ENCODE data around the gene SLC25A41.
A peak's percentile ranks its signal among the peaks of the same experiment; 100 is the strongest.
"Not testable (repeated sequence)": the region's sequence is repeated elsewhere in the genome, so short reads cannot be mapped to it uniquely, and the experiment has no call there.

Gene SLC25A41

GRCh38 chr19:6413721-6414643, 19.6 kb downstream of the SLC25A41 start:
- H3K36me3 ChIP-seq (ENCODE audit: insufficient read depth, low read length), result peaks cover 51% of the 10 kb centered on the region

DNA sequence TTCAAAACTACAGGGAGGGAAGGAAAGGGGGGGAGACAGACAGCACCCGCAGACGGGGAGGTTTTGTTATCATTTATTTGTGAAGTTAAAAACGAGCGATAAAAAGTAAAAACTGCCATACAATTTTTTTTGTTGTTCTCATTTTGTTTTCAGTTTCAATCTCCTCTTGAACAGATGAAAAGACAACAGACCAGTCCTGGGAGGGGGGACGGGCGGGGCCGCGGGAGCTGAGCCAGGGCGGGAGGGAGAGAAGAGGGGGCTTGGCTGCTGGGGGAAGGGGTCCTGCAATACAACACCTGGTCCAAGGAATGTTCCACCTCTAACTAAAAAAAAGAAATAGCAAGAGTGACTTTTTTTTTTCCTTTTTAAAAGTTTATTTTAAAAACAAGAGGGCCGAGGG, 20.3 kb downstream of the SLC25A41 start:
- H3K27me3 ChIP-seq (ENCODE audit: control insufficient read depth, insufficient read depth, low read length), result no peaks in the 10 kb centered on the region
- H3K9me3 ChIP-seq (replicated peaks; ENCODE audit: low read length), result no peaks in the 10 kb centered on the region
- no peak overlapping the region for H3K4me2 ChIP-seq (ENCODE audit: low read length)
- H3K9ac ChIP-seq (ENCODE audit: low read depth, low read length), result no peak overlapping the region
- H3K36me3 ChIP-seq (ENCODE audit: insufficient read depth, low read length), result peaks cover 44% of the 10 kb centered on the region
- H3K4me3 ChIP-seq (ENCODE audit: low read length), result no peak overlapping the region
- H3K4me1 ChIP-seq (ENCODE audit: control insufficient read depth, insufficient read depth, low read length), result no peaks in the 10 kb centered on the region

More at GRCh38 chr19:6413721-6414643, 19.6 kb downstream of the SLC25A41 start:
- no peak overlapping the region for H3K4me2 ChIP-seq (ENCODE audit: low read length)
- no peaks in the 10 kb centered on the region for H3K9me3 ChIP-seq (replicated peaks; ENCODE audit: low read length)
- no peaks in the 10 kb centered on the region for H3K27me3 ChIP-seq (ENCODE audit: control insufficient read depth, insufficient read depth, low read length)
- H3K4me3 ChIP-seq (ENCODE audit: low read length), result no peak overlapping the region
- H3K4me1 ChIP-seq (ENCODE audit: control insufficient read depth, insufficient read depth, low read length), result no peaks in the 10 kb centered on the region
- H3K9ac ChIP-seq (ENCODE audit: low read depth, low read length), result no peak overlapping the region

DNA sequence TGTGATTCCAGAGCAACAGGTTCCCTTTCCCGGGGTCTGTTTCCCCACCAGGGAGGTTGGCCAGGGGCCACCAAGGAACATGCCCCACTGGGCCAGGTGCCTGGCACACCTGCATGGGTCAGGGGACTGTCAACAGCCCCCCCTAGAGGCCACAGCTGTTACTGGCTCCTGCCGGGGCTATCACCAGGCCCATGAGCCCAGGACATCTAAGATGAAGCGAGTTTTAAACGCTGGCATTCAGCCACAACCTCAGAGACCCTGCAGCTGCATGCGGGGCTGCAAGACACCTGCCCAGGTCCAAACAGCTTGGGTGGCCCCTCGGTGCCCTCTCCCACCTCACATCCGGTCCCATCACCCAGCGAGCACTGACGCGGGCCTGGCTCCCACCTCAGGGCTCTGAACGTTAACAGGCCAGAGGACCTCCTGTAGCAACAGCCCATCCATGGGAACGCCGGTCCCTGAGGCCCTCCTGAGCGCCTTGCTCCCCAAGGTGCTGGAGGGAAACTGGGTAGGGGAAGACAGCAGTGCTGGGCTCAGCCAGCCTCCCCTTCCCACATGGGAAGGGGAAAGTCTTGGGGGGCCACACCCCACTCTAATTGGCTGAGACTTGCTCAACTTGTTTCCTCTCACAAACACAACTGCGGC, 21.0 kb downstream of the SLC25A41 start:
- Histone ChIP-seq H3K4me2 (ENCODE audit: low read length) (no peak overlapping the region), H3K4me1 (ENCODE audit: control insufficient read depth, insufficient read depth, low read length) (no peaks in the 10 kb centered on the region), H3K9ac (ENCODE audit: low read depth, low read length) (no peak overlapping the region), H3K36me3 (ENCODE audit: insufficient read depth, low read length) (peaks cover 38% of the 10 kb centered on the region), H3K4me3 (ENCODE audit: low read length) (no peak overlapping the region), H3K9me3 (replicated peaks; ENCODE audit: low read length) (no peaks in the 10 kb centered on the region), H3K27me3 (ENCODE audit: control insufficient read depth, insufficient read depth, low read length) (no peaks in the 10 kb centered on the region)

DNA sequence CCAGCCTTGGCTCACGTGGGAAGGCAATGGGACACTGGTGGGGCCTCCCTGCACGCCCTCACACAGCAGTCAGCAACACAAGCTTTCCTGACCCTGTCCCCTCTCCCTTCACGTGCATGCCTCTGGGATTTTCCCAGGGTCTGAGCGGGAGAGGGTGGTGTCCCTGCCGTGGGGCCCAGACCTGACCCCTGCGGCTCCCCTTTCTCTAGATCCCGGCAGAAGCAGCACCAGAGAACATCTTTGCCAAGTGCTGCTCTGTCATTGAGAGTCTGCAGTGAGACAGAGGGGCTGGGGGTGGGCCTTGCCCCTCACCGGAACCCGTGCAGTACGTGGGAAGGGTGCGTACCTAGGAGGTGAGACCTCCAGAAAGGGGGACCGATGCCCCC, 21.5 kb downstream of the SLC25A41 start:
- no peak overlapping the region for H3K9ac ChIP-seq (ENCODE audit: low read depth, low read length)
- peaks cover 33% of the 10 kb centered on the region for H3K36me3 ChIP-seq (ENCODE audit: insufficient read depth, low read length)
- no peak overlapping the region for H3K4me2 ChIP-seq (ENCODE audit: low read length)
- H3K9me3 ChIP-seq (replicated peaks; ENCODE audit: low read length), result no peaks in the 10 kb centered on the region
- no peak overlapping the region for H3K4me3 ChIP-seq (ENCODE audit: low read length)
- no peaks in the 10 kb centered on the region for H3K4me1 ChIP-seq (ENCODE audit: control insufficient read depth, insufficient read depth, low read length)
- no peaks in the 10 kb centered on the region for H3K27me3 ChIP-seq (ENCODE audit: control insufficient read depth, insufficient read depth, low read length)

GRCh38 chr19:6409346-6409745, 24.2 kb downstream of the SLC25A41 start:
- Histone ChIP-seq H3K4me1 (ENCODE audit: control insufficient read depth, insufficient read depth, low read length) (no peaks in the 10 kb centered on the region), H3K36me3 (ENCODE audit: insufficient read depth, low read length) (peaks cover 9% of the 10 kb centered on the region), H3K9ac (ENCODE audit: low read depth, low read length) (no peak overlapping the region), H3K27me3 (ENCODE audit: control insufficient read depth, insufficient read depth, low read length) (no peaks in the 10 kb centered on the region), H3K9me3 (replicated peaks; ENCODE audit: low read length) (no peaks in the 10 kb centered on the region), H3K4me3 (ENCODE audit: low read length) (no peak overlapping the region), H3K4me2 (ENCODE audit: low read length) (no peak overlapping the region)

DNA sequence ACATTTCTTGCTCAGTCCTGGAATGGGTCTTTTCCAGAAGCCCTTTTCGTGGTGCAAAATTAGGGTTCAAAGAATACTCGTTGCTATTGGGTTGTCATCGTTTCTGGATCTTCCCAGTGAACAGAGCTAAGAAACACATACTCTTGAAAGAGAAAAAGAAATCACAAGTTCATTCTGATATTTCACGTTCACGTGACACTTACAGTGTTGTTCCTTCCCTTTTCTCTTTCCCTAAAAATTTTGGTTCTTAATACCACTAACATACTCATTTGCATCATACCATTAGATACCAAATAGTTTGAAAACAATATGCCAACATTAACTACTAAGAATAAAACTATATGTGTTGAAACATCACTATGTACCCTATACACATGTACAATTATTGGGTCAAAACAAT, 27.2 kb downstream of the SLC25A41 start:
- H3K9me3 ChIP-seq (replicated peaks; ENCODE audit: low read length), result no peaks in the 10 kb centered on the region
- no peaks in the 10 kb centered on the region for H3K27me3 ChIP-seq (ENCODE audit: control insufficient read depth, insufficient read depth, low read length)
- H3K4me2 ChIP-seq (ENCODE audit: low read length), result no peak overlapping the region
- H3K9ac ChIP-seq (ENCODE audit: low read depth, low read length), result no peak overlapping the region
- H3K4me1 ChIP-seq (ENCODE audit: control insufficient read depth, insufficient read depth, low read length), result no peaks in the 10 kb centered on the region
- H3K36me3 ChIP-seq (ENCODE audit: insufficient read depth, low read length), result no peaks in the 10 kb centered on the region
- H3K4me3 ChIP-seq (ENCODE audit: low read length), result no peak overlapping the region

GRCh38 chr19:6402837-6403608, 30.5 kb downstream of the SLC25A41 start:
- no peaks in the 10 kb centered on the region for H3K36me3 ChIP-seq (ENCODE audit: insufficient read depth, low read length)
- no peak overlapping the region for H3K9ac ChIP-seq (ENCODE audit: low read depth, low read length)
- no peaks in the 10 kb centered on the region for H3K27me3 ChIP-seq (ENCODE audit: control insufficient read depth, insufficient read depth, low read length)
- H3K4me2 ChIP-seq (ENCODE audit: low read length), result peak overlapping the region; percentile 5
- no peaks in the 10 kb centered on the region for H3K4me1 ChIP-seq (ENCODE audit: control insufficient read depth, insufficient read depth, low read length)
- no peak overlapping the region for H3K4me3 ChIP-seq (ENCODE audit: low read length)
- H3K9me3 ChIP-seq (replicated peaks; ENCODE audit: low read length), result no peaks in the 10 kb centered on the region

DNA sequence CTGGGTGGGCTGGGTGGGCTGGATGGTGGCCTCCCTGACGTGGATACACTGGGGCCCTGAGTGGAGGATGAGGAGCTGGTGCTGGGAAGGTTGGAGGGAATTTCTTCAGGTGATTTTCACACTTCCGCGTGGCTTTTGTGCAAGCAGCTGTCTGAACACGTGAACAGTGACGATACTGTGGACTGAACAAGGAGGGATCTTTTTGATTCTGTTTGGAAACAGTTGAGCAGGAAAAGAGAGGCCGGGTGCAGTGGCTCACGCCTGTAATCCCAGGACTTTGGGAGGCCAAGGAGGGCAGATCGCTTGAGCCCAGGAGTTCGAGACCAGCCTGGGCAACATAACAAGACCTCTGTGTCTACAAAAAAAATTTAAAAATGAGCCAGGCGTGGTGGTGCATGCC, 31.5 kb downstream of the SLC25A41 start:
- Histone ChIP-seq H3K4me2 (ENCODE audit: low read length) (no peak overlapping the region), H3K27me3 (ENCODE audit: control insufficient read depth, insufficient read depth, low read length) (no peaks in the 10 kb centered on the region), H3K4me1 (ENCODE audit: control insufficient read depth, insufficient read depth, low read length) (no peaks in the 10 kb centered on the region), H3K36me3 (ENCODE audit: insufficient read depth, low read length) (no peaks in the 10 kb centered on the region), H3K9me3 (replicated peaks; ENCODE audit: low read length) (no peaks in the 10 kb centered on the region), H3K4me3 (ENCODE audit: low read length) (no peak overlapping the region), H3K9ac (ENCODE audit: low read depth, low read length) (no peak overlapping the region)

GRCh38 chr19:6400062-6400944, 33.3 kb downstream of the SLC25A41 start:
- H3K4me3 ChIP-seq (ENCODE audit: low read length); H3K36me3 ChIP-seq (ENCODE audit: insufficient read depth, low read length); H3K9me3 ChIP-seq (replicated peaks; ENCODE audit: low read length); H3K4me1 ChIP-seq (ENCODE audit: control insufficient read depth, insufficient read depth, low read length); H3K27me3 ChIP-seq (ENCODE audit: control insufficient read depth, insufficient read depth, low read length); H3K9ac ChIP-seq (ENCODE audit: low read depth, low read length); H3K4me2 ChIP-seq (ENCODE audit: low read length): not testable (repeated sequence)

GRCh38 chr19:6396305-6396704, 37.3 kb downstream of the SLC25A41 start:
- H3K27me3 ChIP-seq (ENCODE audit: control insufficient read depth, insufficient read depth, low read length), result no peaks in the 10 kb centered on the region
- H3K4me2 ChIP-seq (ENCODE audit: low read length), result no peak overlapping the region
- H3K4me3 ChIP-seq (ENCODE audit: low read length), result no peak overlapping the region
- H3K9me3 ChIP-seq (replicated peaks; ENCODE audit: low read length), result no peaks in the 10 kb centered on the region
- peaks cover 4% of the 10 kb centered on the region for H3K36me3 ChIP-seq (ENCODE audit: insufficient read depth, low read length)
- H3K9ac ChIP-seq (ENCODE audit: low read depth, low read length), result no peak overlapping the region
- H3K4me1 ChIP-seq (ENCODE audit: control insufficient read depth, insufficient read depth, low read length), result peaks cover 13% of the 10 kb centered on the region

DNA sequence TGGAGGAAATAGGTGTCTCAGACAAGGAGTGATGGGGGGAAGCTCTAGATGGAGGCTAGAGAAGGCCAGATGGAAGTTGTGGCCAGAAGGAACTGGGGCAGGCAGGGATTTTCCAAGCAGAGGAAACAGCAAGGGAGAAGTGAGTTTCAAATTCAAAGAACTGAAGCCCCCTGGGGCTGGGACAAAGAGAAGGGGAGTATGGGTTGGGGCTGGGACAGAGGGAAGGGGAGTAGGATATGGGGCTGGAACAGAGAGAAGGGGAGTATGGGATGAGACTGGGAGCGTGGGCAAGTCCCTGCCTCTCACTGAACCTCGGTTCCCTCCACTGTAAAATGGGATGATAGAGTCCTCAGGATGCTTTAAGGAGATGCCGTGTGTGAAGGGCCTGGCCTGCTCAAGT, 38.7 kb downstream of the SLC25A41 start:
- Histone ChIP-seq H3K9me3 (replicated peaks; ENCODE audit: low read length) (no peaks in the 10 kb centered on the region), H3K9ac (ENCODE audit: low read depth, low read length) (no peak overlapping the region), H3K4me1 (ENCODE audit: control insufficient read depth, insufficient read depth, low read length) (peaks cover 13% of the 10 kb centered on the region), H3K4me3 (ENCODE audit: low read length) (no peak overlapping the region), H3K4me2 (ENCODE audit: low read length) (no peak overlapping the region), H3K36me3 (ENCODE audit: insufficient read depth, low read length) (peaks cover 4% of the 10 kb centered on the region), H3K27me3 (ENCODE audit: control insufficient read depth, insufficient read depth, low read length) (no peaks in the 10 kb centered on the region)

Data from skeletal muscle satellite cell (primary cell).